Activated CD8-positive, alpha-beta memory T cell treated with anti-CD3 and anti-CD28 coated beads for 1 hour (primary cell): ENCODE data around the gene ARHGAP18.

Experiments used
- DNase-seq, 2 donors: peaks; one replicate each; pipeline ENCODE4 v3.0.0-alpha.2; 2020; ENCODE audit warnings: low read depth in 1 of 2; ENCODE audit errors: extremely low read depth in 1 of 2

The ARHGAP18 gene

GRCh38 chr6:129645830-129646579 is 64.0 kb downstream of the ARHGAP18 start:
- DNase-seq: no peak

GRCh38 chr6:129645106-129645829 is 64.7 kb downstream of the ARHGAP18 start:
- no peak for DNase-seq

GRCh38 chr6:129644567-129645015 is 65.4 kb downstream of the ARHGAP18 start:
- DNase-seq: no peak

- no peak for DNase-seq
Measured at GRCh38 chr6:129643968-129644367, 66.0 kb downstream of the ARHGAP18 start.

- no peak for DNase-seq
Measured at GRCh38 chr6:129643176-129643575, 66.8 kb downstream of the ARHGAP18 start.

- no peak for DNase-seq
Measured at GRCh38 chr6:129642322-129642721, 67.7 kb downstream of the ARHGAP18 start.

- DNase-seq: no peak
Measured at GRCh38 chr6:129641344-129641743, 68.6 kb downstream of the ARHGAP18 start.

GRCh38 chr6:129638686-129639085 is 71.3 kb downstream of the ARHGAP18 start:
- no peak for DNase-seq

- no peak for DNase-seq
Measured at GRCh38 chr6:129638055-129638684, 71.8 kb downstream of the ARHGAP18 start.

- no peak for DNase-seq
Measured at GRCh38 chr6:129637340-129638054, 72.5 kb downstream of the ARHGAP18 start.

GRCh38 chr6:129635396-129636130 is 74.4 kb downstream of the ARHGAP18 start:
- DNase-seq: no peak

- no peak for DNase-seq
Measured at GRCh38 chr6:129634411-129635230, 75.4 kb downstream of the ARHGAP18 start.

- no peak for DNase-seq
Measured at GRCh38 chr6:129633529-129633928, 76.4 kb downstream of the ARHGAP18 start.

- no peak for DNase-seq
Measured at GRCh38 chr6:129632172-129632613, 77.8 kb downstream of the ARHGAP18 start.

- no peak for DNase-seq
Measured at GRCh38 chr6:129631070-129631469, 78.9 kb downstream of the ARHGAP18 start.

GRCh38 chr6:129630596-129630995 is 79.4 kb downstream of the ARHGAP18 start:
- no peak for DNase-seq

GRCh38 chr6:129628101-129628815 is 81.7 kb downstream of the ARHGAP18 start:
- no peak for DNase-seq

GRCh38 chr6:129624488-129624887 is 85.5 kb downstream of the ARHGAP18 start:
- DNase-seq: no peak
